Thoracic aorta (tissue), 2 donors: ENCODE measurements around the gene SKAP1. TPM values are rescaled to one million over a fixed set of nuclear protein-coding genes. Genes with fewer than 3 reads are reported as not detected.
"Not testable (repeated sequence)": the region's sequence is repeated elsewhere in the genome, so short reads cannot be mapped to it uniquely, and the experiment has no call there.

Source experiments
- ATAC-seq: fragments of 150-250 bp; one replicate; pipeline ENCODE4 v1.8.0; 2017; ENCODE audit warnings: low read depth; ENCODE audit not compliant: insufficient number of reproducible peaks, low FRiP score
- DNase-seq: peaks from one replicate; pipeline ENCODE4 v3.0.0-alpha.2; 2020; ENCODE audit warnings: low spot score
- H3K27ac ChIP-seq, 2 donors: fragments of 200-600 bp; sonication (generic); 1 replicate in 1 of 2; 2 replicates in 1 of 2; pipeline ENCODE4 v1.5.1; 2016; ENCODE audit warnings: mild to moderate bottlenecking in 2 of 2, moderate library complexity in 2 of 2
- H3K27me3 ChIP-seq: fragments of 200-600 bp; sonication (generic); replicated peaks from 2 replicates; pipeline ENCODE4 v1.6.0; 2016; ENCODE audit warnings: mild to moderate bottlenecking; ENCODE audit not compliant: insufficient read depth
- H3K36me3 ChIP-seq: fragments of 200-600 bp; sonication (generic); one replicate; pipeline ENCODE4 v1.5.1; 2016
- H3K4me1 ChIP-seq, 2 donors: fragments of 200-600 bp; sonication (generic); 1 replicate in 1 of 2; 2 replicates in 1 of 2; pipeline versions ENCODE4 v1.5.1 to v1.6.0; 2016; ENCODE audit warnings: low read depth in 2 of 2, mild to moderate bottlenecking in 1 of 2; ENCODE audit not compliant: control insufficient read depth in 1 of 2
- H3K4me3 ChIP-seq: fragments of 200-600 bp; sonication (generic); 2 replicates; pipeline ENCODE4 v1.5.1; 2016; ENCODE audit warnings: mild to moderate bottlenecking
- H3K9me3 ChIP-seq: fragments of 200-600 bp; sonication (generic); 2 replicates; pipeline ENCODE4 v1.5.1; 2016
- CTCF ChIP-seq: fragments of 200-600 bp; sonication (generic); IDR thresholded peaks from one replicate; pipeline ENCODE4 v1.5.1; 2019; ENCODE audit warnings: antibody characterized with exemption
- total RNA-seq, 2 donors: library from RNA; depleted of rRNA; stranded (reverse); fragments of >200 nt; gene quantifications; one replicate each; pipeline versions ENCODE4 v1.1.0 to v1.2.3, GENCODE V29; 2016

The SKAP1 gene
- total RNA-seq, 2 donors from 2014 or later: 2.6 TPM; not detected in 1

GRCh38 chr17:48294806-48295361, 135.1 kb downstream of the SKAP1 start:
- DNase-seq: no peak
- no peaks in the 10 kb centered on the region for H3K4me1 ChIP-seq
- H3K27me3 ChIP-seq: peaks cover 12% of the 10 kb centered on the region
- no peaks in the 10 kb centered on the region for H3K36me3 ChIP-seq
- TF ChIP-seq CTCF: no peak
- no peaks in the 10 kb centered on the region for H3K9me3 ChIP-seq
- ATAC-seq: no peak
- no peak overlapping the region for H3K27ac ChIP-seq
- H3K4me3 ChIP-seq: peak overlapping the region; percentile 19

GRCh38 chr17:48294020-48294805, 135.8 kb downstream of the SKAP1 start:
- no peak for TF ChIP-seq CTCF
- Histone ChIP-seq H3K36me3 (no peaks in the 10 kb centered on the region), H3K27me3 (peaks cover 12% of the 10 kb centered on the region), H3K27ac (no peak overlapping the region), H3K9me3 (no peaks in the 10 kb centered on the region), H3K4me3 (no peak overlapping the region), H3K4me1 (no peaks in the 10 kb centered on the region)
- DNase-seq (no peak), ATAC-seq (no peak)

- TF ChIP-seq CTCF: no peak
- DNase-seq: no peak
- Histone ChIP-seq H3K27me3 (peaks cover 12% of the 10 kb centered on the region), H3K4me3 (no peak overlapping the region), H3K4me1 (no peaks in the 10 kb centered on the region), H3K9me3 (no peaks in the 10 kb centered on the region), H3K27ac (no peak overlapping the region), H3K36me3 (no peaks in the 10 kb centered on the region)
- ATAC-seq: no peak
Observed at GRCh38 chr17:48293319-48294019, 136.5 kb downstream of the SKAP1 start.

GRCh38 chr17:48290378-48290777, 139.6 kb downstream of the SKAP1 start:
- ATAC-seq (no peak), DNase-seq (no peak)
- Histone ChIP-seq H3K9me3 (no peaks in the 10 kb centered on the region), H3K4me1 (no peaks in the 10 kb centered on the region), H3K36me3 (no peaks in the 10 kb centered on the region), H3K27ac (no peak overlapping the region), H3K4me3 (no peak overlapping the region), H3K27me3 (peaks cover 12% of the 10 kb centered on the region)
- no peak for TF ChIP-seq CTCF

- DNase-seq, ATAC-seq: not testable (repeated sequence)
- H3K27me3 ChIP-seq: peaks cover 10% of the 10 kb centered on the region
Observed at GRCh38 chr17:48286917-48287316, 143.1 kb downstream of the SKAP1 start.

More at GRCh38 chr17:48286917-48287316, 143.1 kb downstream of the SKAP1 start:
- not testable (repeated sequence) for H3K4me3 ChIP-seq, H3K27ac ChIP-seq, H3K9me3 ChIP-seq, H3K4me1 ChIP-seq, H3K36me3 ChIP-seq
